Loucy (cell line): ENCODE data around the gene PROSER3.

Experiments
- EZH2phosphoT487 ChIP-seq: fragments of 200-600 bp; IDR thresholded peaks from 2 replicates; pipeline ENCODE4 v1.6.1; 2018; ENCODE audit warnings: antibody characterized with exemption, mild to moderate bottlenecking, moderate library complexity, borderline replicate concordance
- TF ChIP-seq, protein P1 (sequence below): fragments of 200-600 bp; sonication (generic); conservative IDR thresholded peaks from 2 replicates; pipeline ENCODE4 v1.5.1; 2014; ENCODE audit warnings: mild to moderate bottlenecking, antibody characterized with exemption, low read length

DNA sequence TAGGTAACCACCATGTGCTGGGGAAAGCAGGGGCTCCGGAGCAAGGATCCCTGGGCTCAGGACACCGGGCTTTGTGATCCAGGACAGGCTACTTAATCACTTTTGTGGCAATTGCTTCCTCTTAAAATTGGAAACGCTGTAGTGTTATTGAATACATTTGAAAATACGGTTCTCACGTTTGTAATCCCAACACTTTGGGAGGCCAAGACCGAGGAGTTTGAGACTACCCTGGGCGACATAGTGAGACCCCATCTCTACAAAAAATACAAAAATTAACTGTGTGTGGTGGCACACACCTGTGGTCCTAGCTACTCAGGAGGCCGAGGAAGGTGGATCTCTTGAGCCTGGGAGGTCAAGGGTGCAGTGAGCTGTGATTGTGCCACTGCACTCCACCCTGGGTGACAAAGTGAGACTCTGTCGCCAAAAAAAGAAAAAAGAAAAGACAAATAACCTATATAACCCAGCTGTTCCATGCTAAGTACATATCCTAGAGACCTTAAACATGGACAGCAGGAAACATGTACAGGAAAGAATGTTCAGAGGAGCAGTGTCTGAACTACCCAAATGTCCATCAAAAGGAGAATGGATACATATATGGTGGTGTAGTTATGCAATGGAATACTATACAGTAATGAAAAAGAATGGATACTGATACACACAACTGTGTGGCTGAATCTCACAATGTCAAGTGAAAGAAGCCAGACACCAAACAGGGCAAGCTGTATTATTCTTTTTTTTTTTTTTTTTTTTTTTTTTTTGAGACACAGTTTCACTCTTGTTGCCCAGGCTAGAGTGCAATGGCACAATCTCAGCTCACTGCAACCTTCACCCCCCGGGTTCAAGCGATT is 55.3 kb downstream of the PROSER3 start:
- TF ChIP-seq, protein P1, sequence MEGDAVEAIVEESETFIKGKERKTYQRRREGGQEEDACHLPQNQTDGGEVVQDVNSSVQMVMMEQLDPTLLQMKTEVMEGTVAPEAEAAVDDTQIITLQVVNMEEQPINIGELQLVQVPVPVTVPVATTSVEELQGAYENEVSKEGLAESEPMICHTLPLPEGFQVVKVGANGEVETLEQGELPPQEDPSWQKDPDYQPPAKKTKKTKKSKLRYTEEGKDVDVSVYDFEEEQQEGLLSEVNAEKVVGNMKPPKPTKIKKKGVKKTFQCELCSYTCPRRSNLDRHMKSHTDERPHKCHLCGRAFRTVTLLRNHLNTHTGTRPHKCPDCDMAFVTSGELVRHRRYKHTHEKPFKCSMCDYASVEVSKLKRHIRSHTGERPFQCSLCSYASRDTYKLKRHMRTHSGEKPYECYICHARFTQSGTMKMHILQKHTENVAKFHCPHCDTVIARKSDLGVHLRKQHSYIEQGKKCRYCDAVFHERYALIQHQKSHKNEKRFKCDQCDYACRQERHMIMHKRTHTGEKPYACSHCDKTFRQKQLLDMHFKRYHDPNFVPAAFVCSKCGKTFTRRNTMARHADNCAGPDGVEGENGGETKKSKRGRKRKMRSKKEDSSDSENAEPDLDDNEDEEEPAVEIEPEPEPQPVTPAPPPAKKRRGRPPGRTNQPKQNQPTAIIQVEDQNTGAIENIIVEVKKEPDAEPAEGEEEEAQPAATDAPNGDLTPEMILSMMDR: no peak
- no peak for TF ChIP-seq EZH2phosphoT487
